ENCODE measurements around the gene ZNF888.
"Not testable (repeated sequence)": the region's sequence is repeated elsewhere in the genome, so short reads cannot be mapped to it uniquely, and the experiment has no call there.

Gene ZNF888

GRCh38 chr19:52938761-52939160, 15.5 kb upstream of the ZNF888 start:
- TF ChIP-seq CTCF (IDR thresholded peaks at IDR 0.05; ENCODE audit: poor library complexity, severe bottlenecking): no peak
- H3K27me3 ChIP-seq (ENCODE audit: insufficient read depth, poor library complexity, severe bottlenecking): no peaks in the 10 kb centered on the region
- peak overlapping the region; percentile 30 for H3K27ac ChIP-seq (ENCODE audit: poor library complexity, severe bottlenecking)
- H3K9me3 ChIP-seq (ENCODE audit: severe bottlenecking): no peaks in the 10 kb centered on the region
- no peak overlapping the region for H3K4me3 ChIP-seq (ENCODE audit: severe bottlenecking)
- peaks cover 25% of the 10 kb centered on the region for H3K4me1 ChIP-seq (ENCODE audit: insufficient read depth, poor library complexity, severe bottlenecking)
- ATAC-seq (ENCODE audit: low read depth): no peak
- DNase-seq (ENCODE audit: low spot score): no peak
- peaks cover 12% of the 10 kb centered on the region for H3K36me3 ChIP-seq (ENCODE audit: low read depth)

GRCh38 chr19:52936954-52937325, 13.7 kb upstream of the ZNF888 start:
- no peak for TF ChIP-seq CTCF (IDR thresholded peaks at IDR 0.05; ENCODE audit: poor library complexity, severe bottlenecking)
- ATAC-seq (ENCODE audit: low read depth): no peak
- no peaks in the 10 kb centered on the region for H3K9me3 ChIP-seq (ENCODE audit: severe bottlenecking)
- peaks cover 12% of the 10 kb centered on the region for H3K36me3 ChIP-seq (ENCODE audit: low read depth)
- no peaks in the 10 kb centered on the region for H3K27me3 ChIP-seq (ENCODE audit: insufficient read depth, poor library complexity, severe bottlenecking)
- DNase-seq (ENCODE audit: low spot score): no peak
- no peak overlapping the region for H3K27ac ChIP-seq (ENCODE audit: poor library complexity, severe bottlenecking)
- H3K4me1 ChIP-seq (ENCODE audit: insufficient read depth, poor library complexity, severe bottlenecking): peaks cover 19% of the 10 kb centered on the region
- no peak overlapping the region for H3K4me3 ChIP-seq (ENCODE audit: severe bottlenecking)

DNA sequence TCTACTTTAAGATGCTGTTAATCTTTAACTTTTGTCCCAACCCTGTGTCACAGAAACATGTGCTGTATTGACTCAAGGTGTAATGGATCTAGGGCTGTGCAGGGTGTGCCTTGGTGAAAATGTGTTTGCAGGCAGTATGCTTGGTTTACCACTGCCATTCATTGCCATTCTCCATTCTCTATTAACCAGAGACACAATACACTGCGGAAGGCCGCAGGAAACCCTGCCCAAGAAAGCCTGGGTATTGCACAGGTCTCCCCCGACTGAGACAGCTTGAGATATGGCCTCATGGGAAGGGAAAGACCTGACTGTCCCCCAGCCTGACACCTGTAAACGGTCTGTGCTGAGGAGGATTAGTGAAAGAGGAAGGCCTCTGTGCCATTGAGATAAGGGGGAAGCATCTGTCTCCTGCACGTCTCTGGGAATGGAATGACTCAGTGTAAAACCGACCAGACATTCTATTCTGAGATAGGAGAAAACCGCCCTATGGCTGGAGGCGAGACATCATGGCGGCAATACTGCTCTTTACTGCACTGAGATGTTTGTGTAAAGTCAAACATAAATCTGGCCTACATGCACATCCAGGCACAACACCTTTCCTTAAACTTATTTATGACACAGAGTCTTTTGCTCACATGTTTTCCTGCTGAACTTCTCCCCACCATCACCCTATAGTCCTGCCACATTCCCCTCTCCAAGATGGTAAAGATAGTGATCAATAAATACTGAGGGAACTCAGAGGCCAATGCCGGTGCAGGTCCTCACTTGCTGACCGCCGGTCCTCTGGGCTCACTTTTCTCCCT, 13.1 kb upstream of the ZNF888 start:
- ATAC-seq (ENCODE audit: low read depth) (no peak), DNase-seq (ENCODE audit: low spot score) (no peak)
- TF ChIP-seq CTCF (IDR thresholded peaks at IDR 0.05; ENCODE audit: poor library complexity, severe bottlenecking): no peak
- Histone ChIP-seq H3K4me3 (ENCODE audit: severe bottlenecking) (no peak overlapping the region), H3K9me3 (ENCODE audit: severe bottlenecking) (no peaks in the 10 kb centered on the region), H3K27ac (ENCODE audit: poor library complexity, severe bottlenecking) (peak overlapping the region; percentile 53), H3K36me3 (ENCODE audit: low read depth) (peaks cover 12% of the 10 kb centered on the region), H3K27me3 (ENCODE audit: insufficient read depth, poor library complexity, severe bottlenecking) (no peaks in the 10 kb centered on the region), H3K4me1 (ENCODE audit: insufficient read depth, poor library complexity, severe bottlenecking) (peaks cover 19% of the 10 kb centered on the region)

DNA sequence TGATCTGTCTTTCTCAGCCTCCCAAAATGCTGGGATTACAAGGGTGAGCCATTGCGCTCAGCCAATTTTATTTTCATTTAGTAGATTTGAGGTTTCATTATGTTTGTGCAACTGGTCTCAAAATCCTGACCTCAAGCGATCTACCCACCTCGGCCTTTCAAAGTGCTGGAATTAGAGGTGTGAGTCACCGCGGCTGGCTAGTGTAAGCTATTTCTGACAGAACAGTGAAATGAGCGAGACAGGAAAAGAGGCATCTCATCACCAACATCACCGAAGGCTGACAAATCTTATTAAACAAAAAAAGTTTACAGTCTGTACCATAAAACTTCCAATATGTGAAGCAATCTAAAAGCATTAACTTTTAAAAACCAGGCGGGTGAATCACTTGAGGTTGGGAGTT, 12.2 kb upstream of the ZNF888 start:
- Histone ChIP-seq H3K4me3 (ENCODE audit: severe bottlenecking) (no peak overlapping the region), H3K27me3 (ENCODE audit: insufficient read depth, poor library complexity, severe bottlenecking) (no peaks in the 10 kb centered on the region), H3K27ac (ENCODE audit: poor library complexity, severe bottlenecking) (peak overlapping the region; percentile 53), H3K36me3 (ENCODE audit: low read depth) (peaks cover 12% of the 10 kb centered on the region), H3K4me1 (ENCODE audit: insufficient read depth, poor library complexity, severe bottlenecking) (peaks cover 19% of the 10 kb centered on the region), H3K9me3 (ENCODE audit: severe bottlenecking) (no peaks in the 10 kb centered on the region)
- ATAC-seq (ENCODE audit: low read depth) (peak; percentile 91), DNase-seq (ENCODE audit: low spot score) (no peak)
- no peak for TF ChIP-seq CTCF (IDR thresholded peaks at IDR 0.05; ENCODE audit: poor library complexity, severe bottlenecking)

- H3K9me3 ChIP-seq (ENCODE audit: severe bottlenecking); DNase-seq (ENCODE audit: low spot score); ATAC-seq (ENCODE audit: low read depth); H3K4me3 ChIP-seq (ENCODE audit: severe bottlenecking); H3K27me3 ChIP-seq (ENCODE audit: insufficient read depth, poor library complexity, severe bottlenecking): not testable (repeated sequence)
- H3K36me3 ChIP-seq (ENCODE audit: low read depth): peaks cover 13% of the 10 kb centered on the region
- H3K4me1 ChIP-seq (ENCODE audit: insufficient read depth, poor library complexity, severe bottlenecking): peaks cover 15% of the 10 kb centered on the region
- H3K27ac ChIP-seq (ENCODE audit: poor library complexity, severe bottlenecking): peak overlapping the region; percentile 81
Observed at GRCh38 chr19:52924641-52925040, 1.4 kb upstream of the ZNF888 start.

All from RWPE2 (cell line).